PFSK-1 (cell line): ENCODE measurements around the gene RPS6KL1.

Experiments used
- FOXP2 ChIP-seq: optimal IDR thresholded peaks from 2 replicates; pipeline ENCODE3; 2011; ENCODE audit warnings: borderline replicate concordance, control low read depth, inconsistent platforms; ENCODE audit not compliant: insufficient read depth; ENCODE audit errors: extremely low read length, extremely low read depth
- POLR2AphosphoS5 ChIP-seq: IDR thresholded peaks from 2 replicates; pipeline ENCODE4 v1.6.1; 2012; ENCODE audit warnings: low read depth, mild to moderate bottlenecking, control low read depth, low read length, moderate library complexity
- REST ChIP-seq, 2 experiments: IDR thresholded peaks; 2 replicates each; pipeline versions ENCODE4 v1.6.1 to v1.8.0; 2011 to 2012; ENCODE audit warnings: low read depth in 2 of 2, low read length in 2 of 2, control low read depth in 1 of 2, inconsistent platforms in 1 of 2, mild to moderate bottlenecking in 1 of 2, moderate library complexity in 1 of 2; ENCODE audit not compliant: insufficient read depth in 1 of 2
- SIN3A ChIP-seq: IDR thresholded peaks from 2 replicates; pipeline ENCODE4 v1.6.1; 2012; ENCODE audit warnings: mild to moderate bottlenecking, low read length, moderate library complexity, borderline replicate concordance; ENCODE audit not compliant: insufficient read depth
- TAF1 ChIP-seq: IDR thresholded peaks from 2 replicates; pipeline ENCODE4 v1.6.1; 2012; ENCODE audit warnings: low read length, control low read depth, borderline replicate concordance; ENCODE audit not compliant: insufficient read depth

Gene RPS6KL1

GRCh38 chr14:74912801-74913200 is 10.3 kb downstream of the RPS6KL1 start:
- TF ChIP-seq TAF1 (no peak), POLR2AphosphoS5 (no peak), SIN3A (no peak), REST (IDR thresholded peaks at IDR 0.05; ENCODE audit: insufficient read depth in 1 of 2, low read depth in 2 of 2, low read length in 2 of 2) (no peak), FOXP2 (no peak)

- TF ChIP-seq POLR2AphosphoS5, result no peak
- TF ChIP-seq FOXP2, result no peak
- no peak for TF ChIP-seq TAF1
- no peak for TF ChIP-seq REST (IDR thresholded peaks at IDR 0.05; ENCODE audit: insufficient read depth in 1 of 2, low read depth in 2 of 2, low read length in 2 of 2)
- TF ChIP-seq SIN3A, result no peak
Measured at GRCh38 chr14:74912111-74912510, 10.9 kb downstream of the RPS6KL1 start.

- TF ChIP-seq POLR2AphosphoS5, result no peak
- TF ChIP-seq TAF1, result no peak
- no peak for TF ChIP-seq FOXP2
- TF ChIP-seq REST (IDR thresholded peaks at IDR 0.05; ENCODE audit: insufficient read depth in 1 of 2, low read depth in 2 of 2, low read length in 2 of 2), result no peak
- TF ChIP-seq SIN3A, result no peak
Measured at GRCh38 chr14:74911704-74912103, 11.4 kb downstream of the RPS6KL1 start.

GRCh38 chr14:74911221-74911620 is 11.8 kb downstream of the RPS6KL1 start:
- no peak for TF ChIP-seq TAF1
- no peak for TF ChIP-seq FOXP2
- no peak for TF ChIP-seq SIN3A
- no peak for TF ChIP-seq POLR2AphosphoS5
- no peak for TF ChIP-seq REST (IDR thresholded peaks at IDR 0.05; ENCODE audit: insufficient read depth in 1 of 2, low read depth in 2 of 2, low read length in 2 of 2)

- TF ChIP-seq POLR2AphosphoS5 (no peak), REST (IDR thresholded peaks at IDR 0.05; ENCODE audit: insufficient read depth in 1 of 2, low read depth in 2 of 2, low read length in 2 of 2) (no peak), FOXP2 (no peak), SIN3A (no peak), TAF1 (no peak)
Measured at GRCh38 chr14:74910556-74910955, 12.5 kb downstream of the RPS6KL1 start.
